GM19025 (cell line): ENCODE results near the gene SLC8A2.

ENCODE experiments used
- ATAC-seq: cut with Tn5 transposase; IDR thresholded peaks from one replicate; pipeline ENCODE4 v1.9.1; 2021; ENCODE audit warnings: mild to moderate bottlenecking, low read depth, moderate library complexity; ENCODE audit not compliant: unreplicated experiment

The SLC8A2 gene

DNA sequence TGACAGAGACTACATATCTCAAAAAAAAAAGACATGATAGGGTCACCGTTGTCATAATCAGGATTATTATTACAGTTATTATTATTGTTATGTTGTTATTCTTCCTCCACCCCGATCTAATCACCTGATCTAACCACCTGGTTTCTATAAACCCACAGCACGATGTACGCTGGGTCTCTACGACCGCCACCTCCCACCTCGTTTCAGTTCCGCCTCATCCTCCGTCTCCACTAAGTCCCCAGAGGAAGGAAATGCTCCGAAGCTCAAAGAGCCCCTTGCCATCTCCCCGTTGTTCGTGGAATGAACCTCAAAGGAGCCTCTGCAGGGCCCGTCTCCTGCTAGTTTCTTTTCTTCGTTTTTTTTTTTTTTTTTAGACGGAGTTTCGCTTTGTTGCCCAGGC, 36.5 kb downstream of the SLC8A2 start:
- ATAC-seq, result no peak

DNA sequence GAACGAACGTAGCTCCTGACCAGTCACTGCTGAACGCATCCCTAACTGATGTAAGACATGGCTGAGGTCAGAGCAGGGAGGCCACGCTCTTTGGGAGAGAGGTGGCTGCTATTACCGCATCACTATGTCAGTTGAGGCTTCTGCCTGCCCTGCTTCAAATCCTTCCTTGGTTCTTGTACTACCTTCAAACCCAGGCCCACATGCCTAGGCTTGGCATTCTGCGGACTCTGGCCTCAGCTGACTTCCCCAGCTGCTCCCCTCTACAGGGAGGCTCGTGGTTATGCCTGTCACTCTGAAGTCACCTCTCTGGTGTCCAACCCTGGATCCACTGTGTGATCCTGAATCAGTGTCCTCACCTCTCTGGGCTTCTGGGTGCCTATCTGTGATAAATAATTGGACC, 37.6 kb downstream of the SLC8A2 start:
- no peak for ATAC-seq

DNA sequence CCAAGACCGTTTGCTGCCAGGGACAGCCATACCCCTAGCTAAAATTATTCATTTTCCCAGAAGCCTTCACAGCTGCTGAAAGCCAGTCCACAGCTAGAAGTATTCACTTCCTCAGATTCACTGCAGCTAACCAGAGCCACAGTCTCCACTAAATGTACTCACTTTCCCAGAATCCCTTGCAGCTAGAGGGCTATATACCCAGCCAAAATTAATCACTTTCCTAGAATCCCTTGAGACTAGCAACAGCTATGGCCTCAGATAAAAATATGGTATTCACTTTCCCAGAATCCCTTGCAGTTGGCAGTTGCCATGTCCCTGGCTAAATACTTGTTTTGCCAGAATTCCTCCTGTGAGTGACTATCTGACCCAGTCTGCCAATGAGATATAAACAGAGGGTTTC, 38.6 kb downstream of the SLC8A2 start:
- no peak for ATAC-seq

DNA sequence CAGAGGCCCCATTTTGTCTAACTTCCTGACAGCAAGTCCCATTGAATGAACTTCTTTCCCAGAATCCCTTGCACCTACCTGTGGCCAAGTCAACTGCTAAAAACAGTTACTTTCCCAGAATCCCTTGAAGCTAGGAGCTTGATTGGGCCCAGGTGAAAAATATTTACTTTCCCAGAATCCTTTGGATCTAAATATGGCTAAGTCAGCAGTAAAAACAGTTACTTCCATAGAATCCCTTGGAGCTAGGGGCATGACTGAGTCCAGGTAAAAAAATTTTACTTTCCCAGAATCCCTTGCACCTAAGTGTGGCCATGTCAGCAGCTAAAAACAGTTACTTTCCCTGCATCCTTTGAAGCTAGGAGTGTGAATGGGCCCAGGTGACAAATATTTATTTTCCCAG, 39.2 kb downstream of the SLC8A2 start:
- ATAC-seq, result no peak

DNA sequence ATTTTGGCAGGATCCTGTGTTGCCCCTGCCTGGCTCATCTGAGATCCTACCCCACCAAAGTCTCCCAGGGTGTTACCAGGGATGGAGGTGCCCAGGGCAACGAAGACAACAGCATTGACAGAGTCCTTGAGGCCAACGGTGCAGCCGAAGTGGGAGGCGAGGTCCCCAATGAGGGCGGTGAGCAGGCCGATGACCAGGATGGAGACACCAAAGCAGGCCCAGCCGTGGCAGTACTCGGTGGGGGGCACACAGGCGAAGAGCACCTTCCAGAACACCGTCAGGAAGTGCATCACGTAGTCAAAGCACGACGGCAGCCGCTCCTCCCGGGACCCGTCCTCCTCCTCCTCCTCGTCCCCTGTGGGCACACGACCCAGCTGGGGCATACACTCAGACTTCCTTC, 39.6 kb downstream of the SLC8A2 start:
- no peak for ATAC-seq

DNA sequence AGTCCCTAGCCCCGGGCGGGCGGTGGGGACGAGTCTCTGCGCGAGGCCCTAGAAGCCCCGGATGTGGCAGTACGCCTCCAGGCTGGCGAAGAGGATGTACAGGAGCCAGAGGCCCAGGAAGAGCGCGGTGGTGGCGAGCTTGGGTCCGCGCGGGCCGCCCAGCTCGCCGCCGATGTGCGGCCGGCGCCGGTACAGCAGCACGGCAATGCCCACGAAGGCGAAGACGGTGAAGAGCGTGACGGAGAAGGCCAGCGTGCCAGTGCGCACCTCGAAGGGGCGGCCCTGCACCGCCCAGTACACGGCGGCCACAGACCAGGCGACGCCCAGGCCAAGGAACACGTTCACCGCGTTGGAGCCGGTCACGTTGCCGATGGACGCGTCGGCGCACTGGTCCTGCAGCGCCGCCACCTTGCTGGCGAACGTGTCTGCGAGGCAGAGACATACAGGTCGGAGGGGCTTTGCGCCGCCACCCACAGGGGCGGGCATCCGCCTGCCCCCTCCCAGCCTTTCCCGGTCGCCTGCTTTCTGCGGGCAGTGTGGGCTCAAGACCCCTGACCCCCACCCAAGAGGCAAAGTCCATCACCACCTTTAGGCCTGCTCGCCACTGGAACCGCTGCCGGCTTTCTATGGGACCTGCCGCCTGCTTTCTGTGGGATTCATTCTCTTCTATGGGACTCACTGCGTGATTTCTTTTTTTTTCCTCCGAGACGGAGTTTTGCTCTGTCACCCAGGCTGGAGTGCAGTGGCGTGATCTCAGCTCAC, 41.5 kb downstream of the SLC8A2 start:
- no peak for ATAC-seq

DNA sequence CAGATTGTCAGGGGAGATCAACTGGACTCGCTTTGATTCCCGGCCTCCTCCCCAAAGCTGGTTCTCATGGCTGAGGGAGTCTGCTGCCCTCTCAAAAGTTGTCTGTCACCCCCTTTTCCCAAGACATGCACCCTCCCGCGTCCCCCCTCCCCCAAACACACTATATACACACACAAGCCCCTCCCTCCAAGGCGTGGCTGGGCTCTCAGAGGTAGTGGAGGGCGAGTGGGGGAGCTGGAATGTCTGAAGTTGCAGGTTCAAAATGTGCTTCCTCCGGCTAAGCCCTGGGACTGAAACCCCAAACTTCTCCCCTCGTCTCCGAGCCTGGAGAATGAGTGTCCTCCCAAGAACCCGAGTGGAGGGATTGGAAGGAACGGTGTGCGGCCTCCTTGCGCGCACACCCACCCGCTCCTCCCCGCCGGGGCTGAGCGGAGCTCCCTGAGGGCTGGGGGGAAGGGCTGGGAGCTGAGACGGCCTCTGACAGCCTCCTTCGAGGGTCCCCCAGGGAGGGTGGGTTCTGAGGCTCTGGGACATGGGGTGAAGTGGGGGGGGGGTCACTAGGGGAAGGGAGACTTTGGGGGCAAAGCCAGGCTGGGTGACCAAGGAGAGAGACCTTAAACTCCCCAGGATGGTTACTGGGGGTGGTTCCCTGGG, 42.4 kb downstream of the SLC8A2 start:
- no peak for ATAC-seq

DNA sequence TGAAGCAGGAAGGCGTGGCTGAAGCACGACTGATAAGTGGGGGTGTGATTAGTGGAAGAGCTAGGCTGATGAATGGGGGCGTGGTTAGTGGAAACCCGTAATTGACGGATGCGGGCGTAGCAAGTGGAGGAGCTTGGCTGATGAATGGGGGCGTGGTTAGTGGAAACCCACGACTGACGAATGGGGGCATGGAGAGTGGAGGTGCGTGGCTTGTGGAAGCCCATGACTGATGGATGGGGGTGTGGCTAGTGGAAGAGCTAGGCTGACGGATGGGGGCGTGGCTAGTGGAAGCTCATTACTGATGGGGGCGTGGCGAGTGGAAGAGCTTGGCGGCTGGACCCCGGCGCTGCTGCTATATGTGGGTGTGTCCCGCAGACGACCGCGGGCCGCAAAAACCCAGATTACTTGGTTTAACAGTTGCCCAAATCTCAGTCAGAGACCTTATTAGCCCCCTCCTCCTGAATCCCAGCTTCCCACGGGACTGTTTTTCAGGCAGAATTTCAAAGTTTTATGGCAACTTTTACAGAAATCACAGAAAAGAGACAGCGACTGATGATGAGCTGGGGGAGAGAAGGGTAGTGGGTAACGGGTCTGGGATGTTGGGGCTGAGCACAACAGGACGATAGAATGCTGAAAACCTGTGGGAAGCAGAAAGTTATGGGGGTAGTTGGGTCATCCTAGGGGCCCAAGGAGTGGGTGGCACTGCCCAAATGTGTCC, 43.4 kb downstream of the SLC8A2 start:
- no peak for ATAC-seq

DNA sequence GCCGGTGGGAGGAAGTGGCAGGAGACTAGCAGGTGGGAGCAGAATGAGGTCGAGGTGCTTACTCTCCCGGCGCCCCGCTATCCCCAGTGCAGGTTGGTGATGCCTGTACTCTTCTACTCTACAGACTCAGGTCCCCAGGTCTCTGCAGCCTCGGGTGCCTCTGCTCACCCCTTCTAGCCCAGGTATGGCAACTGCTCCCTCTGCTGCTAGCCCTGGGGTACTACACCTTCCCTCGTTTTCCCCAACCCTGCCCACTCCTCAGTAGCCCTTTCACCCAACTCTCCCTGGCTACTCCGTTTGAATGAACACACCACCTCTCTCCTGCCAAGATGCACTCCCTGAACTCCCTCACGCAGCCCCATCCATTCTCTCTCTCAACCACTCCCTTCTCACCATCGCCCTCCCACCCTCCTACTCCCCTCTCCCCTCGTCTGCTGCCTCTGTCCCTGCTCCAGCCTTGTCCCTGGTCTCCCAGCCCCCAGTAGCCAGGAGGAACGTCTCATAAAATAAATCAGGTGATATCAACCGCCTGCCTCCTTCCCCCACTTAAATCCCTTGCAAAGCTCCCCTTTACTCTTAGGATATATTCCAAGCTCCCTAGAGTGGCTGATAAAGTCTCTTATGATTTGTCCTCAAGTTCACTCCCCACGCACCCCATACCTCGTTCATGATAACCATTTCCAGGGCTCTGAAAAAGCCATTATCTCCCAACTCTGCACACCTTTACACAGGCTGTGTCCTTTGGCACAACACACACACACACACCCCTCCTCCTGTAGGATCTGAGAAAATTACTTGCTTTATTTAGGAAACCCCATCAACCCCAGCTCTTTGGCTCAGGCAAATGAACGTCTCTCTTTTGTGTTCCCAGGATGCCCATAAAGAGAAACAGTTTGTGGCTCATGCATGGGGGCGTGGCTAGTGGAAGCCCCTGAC, 44.2 kb downstream of the SLC8A2 start:
- no peak for ATAC-seq

DNA sequence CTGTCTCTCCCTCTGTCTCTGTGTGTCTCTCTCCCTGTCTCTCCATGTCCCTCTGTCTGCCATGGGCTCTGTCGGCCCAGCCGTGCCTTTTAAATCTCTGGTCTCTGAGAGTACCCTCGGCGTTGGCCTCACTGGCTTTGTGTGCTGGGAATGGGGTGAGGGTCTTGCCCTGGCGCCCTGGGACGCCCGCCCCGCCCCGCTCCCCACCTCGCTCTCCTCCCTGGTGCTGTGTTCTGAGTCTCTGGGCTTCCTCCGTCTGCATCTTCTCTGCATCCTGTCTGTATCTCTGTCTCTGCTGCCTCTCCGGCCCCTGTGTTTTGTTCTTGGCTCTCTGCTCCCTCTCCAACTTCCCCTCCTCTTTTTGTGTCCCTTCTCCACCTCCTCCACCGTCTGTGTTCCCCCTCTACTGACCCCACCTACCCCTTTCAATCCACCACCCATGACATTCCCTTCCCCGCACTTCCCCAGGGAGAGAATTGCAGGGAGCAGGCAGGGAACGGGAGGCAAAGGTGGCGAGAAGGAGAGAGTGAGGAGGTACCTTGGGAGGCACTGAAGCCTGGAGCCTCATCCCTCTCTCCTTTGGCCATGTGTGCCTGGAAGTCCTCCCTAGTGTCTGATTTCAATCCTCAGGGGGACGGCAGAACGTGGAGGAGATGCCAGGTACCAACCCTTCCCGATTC, 48.4 kb downstream of the SLC8A2 start:
- no peak for ATAC-seq

DNA sequence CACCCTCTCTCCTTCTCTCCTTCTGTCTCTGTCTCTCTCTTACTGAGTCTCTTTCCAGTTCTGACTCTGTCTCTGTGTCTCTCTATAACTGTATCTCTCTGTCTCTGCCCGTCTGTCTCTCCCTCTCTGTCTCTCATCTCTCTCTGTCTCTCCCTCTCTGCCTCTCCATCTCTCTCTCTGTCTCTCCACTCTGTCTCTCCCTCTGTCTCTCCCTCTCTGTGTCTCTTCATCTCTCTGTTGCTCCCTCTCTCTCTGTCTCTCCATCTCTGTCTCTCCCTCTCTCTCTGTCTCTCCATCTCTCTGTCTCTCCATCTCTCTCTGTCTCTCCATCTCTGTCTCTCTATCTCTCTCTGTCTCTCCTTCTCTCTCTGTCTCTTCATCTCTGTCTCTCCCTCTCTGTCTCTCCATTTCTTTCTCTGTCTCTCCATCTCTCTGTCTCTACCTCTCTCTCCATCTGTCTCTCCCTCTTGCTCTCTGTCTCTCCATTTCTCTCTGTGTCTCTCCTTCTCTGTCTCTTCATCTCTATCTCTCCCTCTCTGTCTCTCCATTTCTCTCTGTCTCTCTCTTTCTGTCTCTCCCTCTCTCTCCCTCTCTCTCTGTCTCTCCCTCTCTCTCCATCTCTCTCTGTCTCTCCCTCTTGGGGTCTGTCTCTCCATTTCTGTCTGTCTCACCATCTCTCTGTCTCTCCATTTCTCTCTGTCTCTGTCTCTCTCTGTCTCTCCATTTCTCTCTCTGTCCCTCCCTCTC, 49.1 kb downstream of the SLC8A2 start:
- ATAC-seq, result no peak

DNA sequence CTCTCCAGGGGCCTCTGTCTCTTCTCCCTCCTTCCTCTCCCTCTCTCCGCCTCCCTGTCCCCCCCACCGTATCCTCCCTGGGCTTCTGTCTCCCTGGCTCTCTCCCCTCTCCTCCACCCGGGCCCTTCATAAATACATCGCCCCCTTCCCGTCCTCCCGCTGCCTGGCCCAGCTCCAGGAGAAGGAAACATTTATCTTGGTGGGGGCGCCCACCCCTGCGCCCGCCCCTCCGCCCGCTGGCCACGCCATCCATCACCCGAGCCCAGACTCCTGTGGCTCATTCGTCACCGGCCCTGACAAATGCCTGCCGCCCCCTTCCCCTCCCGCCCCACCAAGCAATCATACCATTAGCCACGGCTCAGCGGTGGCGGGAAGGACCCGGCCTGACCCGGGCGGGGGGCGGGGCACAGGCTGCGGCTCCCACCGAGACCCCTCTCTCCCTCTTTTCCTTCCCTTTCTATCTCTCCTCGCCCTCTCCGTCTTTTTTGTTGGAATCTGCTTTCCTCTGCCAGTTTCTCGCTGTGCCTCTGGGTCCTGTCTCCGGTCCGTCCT, 49.8 kb downstream of the SLC8A2 start:
- ATAC-seq, result no peak

DNA sequence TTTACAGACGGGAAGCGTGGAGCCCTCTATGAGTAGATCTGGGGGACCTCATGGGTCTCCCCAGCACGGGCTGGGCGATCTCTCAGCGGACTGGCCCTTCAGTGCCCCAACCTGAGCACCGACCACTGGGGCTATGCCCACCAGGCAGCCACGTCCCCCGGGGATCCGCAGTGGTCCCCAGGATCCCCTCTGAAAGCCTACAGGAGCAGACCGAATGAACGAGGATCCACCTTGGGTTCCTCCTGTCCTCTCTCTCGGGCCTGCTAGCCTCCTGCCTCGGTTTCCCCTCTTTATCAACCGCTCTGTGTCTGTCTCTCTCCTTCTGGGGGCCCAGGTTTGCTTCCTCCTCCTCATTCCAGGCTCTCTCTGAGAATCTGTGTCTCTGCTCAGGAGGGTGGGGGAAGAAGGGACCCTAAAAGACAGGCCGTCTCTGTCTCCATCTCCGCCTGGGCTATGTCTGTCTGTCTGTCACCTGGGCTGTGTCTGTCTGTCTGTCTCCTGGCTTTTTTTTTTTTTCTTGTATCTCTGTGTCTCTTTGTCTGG, 50.4 kb downstream of the SLC8A2 start:
- ATAC-seq, result no peak

DNA sequence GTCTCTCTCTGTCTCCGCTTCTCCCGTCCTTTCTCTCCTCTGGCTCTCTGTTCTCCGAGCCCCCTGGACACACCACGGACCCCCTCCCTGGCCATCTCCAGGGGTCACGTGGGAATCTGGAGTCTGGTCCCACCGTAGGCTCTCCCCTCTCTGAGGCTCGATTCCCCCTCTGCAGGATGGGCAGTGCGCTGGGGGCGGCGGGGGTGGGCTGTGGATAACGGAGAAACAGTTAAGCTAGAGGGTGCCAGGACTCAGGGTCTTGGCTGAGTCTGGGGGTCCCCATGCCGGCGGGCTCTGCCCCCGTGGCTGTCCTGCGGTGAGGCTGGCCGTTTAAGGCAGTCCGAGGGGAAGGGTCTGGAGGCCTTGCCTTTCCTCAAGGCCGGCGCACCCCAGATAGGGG, 51.9 kb downstream of the SLC8A2 start:
- no peak for ATAC-seq

DNA sequence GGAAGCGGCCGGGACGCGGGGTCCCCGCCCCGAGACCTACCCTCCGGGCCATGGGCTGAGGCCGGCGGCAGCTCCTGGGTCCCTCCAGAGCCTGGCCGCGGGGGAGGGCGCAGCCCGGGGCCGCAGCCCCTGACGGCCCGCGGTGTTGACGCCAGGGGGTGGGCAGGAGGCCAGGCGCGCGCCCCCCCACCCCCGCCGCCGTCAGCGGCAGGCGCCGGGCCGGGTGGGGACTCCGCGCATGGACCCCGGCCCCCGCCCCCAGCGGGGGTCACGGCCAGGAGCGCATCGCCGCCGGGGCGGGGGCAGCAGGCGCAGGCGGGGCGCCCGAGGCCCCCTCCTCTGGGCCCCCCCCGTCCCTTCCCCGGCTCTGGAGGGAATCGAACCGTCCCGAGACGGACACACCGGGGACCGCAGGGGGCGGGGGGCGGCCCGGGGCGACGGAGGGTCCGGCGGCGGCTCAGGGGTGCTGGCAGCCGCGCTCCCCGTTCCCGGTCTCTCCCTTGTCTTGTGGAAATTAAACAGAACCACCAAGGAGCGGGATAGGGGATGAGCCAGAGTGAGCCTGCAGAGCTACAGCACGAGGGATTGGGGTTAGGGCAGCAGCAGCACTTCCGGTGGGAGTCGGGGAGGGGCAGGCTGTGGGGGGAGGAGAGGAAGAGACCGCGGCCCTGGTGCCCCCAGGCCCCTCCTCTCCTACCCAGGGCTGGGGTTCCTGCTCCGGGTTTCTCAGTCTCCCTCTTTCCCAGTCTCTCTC, 52.5 kb downstream of the SLC8A2 start, which contains the start of gene MEIS3:
TSS of gene MEIS3 (minus strand) at position 498 of the 754 bp plus-strand sequence. CDS start at position 52, 446 bp downstream.
- no peak for ATAC-seq

DNA sequence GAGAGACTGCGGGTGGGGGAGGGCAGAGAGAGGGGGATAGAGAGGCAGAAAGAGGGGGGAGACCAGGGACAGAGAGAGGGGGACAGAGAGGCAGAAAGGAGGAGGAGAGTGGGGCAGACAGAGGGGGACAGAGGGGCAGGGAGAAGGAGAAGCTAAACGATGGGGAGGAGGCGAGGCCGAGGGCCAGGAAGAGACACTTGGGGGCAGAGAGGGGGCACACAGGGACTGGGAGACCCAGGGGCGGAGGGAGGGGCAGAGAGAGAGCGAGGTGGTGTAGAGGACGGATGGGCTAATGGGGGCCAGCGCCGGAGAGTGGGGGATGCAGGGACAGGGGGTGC, 53.0 kb downstream of the SLC8A2 start:
- no peak for ATAC-seq

DNA sequence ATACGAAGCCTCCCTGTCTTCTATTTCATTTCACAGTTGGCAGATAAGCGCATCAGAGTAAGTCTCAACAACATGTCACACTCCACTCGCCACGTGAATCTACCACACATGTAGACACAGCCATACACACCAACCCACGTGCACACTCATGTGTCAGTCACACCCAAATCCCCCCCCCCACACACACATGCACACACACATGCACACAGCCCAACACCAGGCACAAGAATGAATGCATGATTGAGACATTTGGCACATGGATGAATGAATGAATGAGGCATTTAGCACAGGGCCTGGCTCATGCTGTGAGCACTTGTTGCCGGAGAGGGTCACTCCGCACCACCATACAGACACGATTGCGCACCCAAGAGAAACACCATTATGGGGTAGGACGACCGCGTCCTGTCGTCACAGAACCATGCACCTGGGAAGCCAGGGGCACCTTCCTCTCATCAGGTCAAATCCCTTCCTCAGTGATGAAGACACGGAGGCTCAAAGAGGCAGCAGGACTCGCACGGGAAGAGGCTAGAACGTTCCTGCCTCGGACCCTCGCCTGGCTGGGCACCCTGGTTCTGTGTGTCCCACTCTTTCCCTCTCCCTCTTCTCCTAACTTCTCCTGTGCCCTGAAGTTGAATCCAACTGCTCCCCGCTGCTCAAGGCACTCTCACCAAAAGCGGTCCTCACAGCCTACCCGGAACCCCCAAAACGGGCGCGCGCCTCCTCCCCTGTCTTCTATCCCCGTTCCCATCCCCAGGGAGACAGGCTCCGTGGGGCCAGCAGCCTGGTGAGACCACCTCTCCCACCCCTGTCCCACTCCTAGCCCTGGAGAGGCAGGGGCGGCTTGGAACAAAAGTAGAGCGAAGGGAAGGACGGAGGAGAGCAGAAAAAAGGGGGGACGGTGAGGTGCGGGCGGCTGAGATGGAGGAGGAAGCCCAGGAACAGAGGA, 53.7 kb downstream of the SLC8A2 start:
- ATAC-seq, result no peak
